Activated naive CD4-positive, alpha-beta T cell treated with anti-CD3 and anti-CD28 coated beads, Interleukin-2, amount 50 U/mL, for 72 hours (primary cell): ENCODE measurements around the gene YIPF3. TPM values are rescaled to one million over a fixed set of nuclear protein-coding genes. Genes with fewer than 3 reads are reported as not detected.
A peak's percentile ranks its signal among the peaks of the same experiment; 100 is the strongest.
"Not testable (repeated sequence)": the region's sequence is repeated elsewhere in the genome, so short reads cannot be mapped to it uniquely, and the experiment has no call there.

Experiments
- ATAC-seq, 2 donors: fragments of 150-1000 bp; cut with Tn5 transposase; 2 replicates each; pipeline ENCODE4 v1.10.0; 2021; ENCODE audit warnings: mild to moderate bottlenecking in 2 of 2, moderate library complexity in 2 of 2
- DNase-seq, 2 donors: peaks; one replicate each; pipeline ENCODE4 v3.0.0; 2021 to 2022; ENCODE audit warnings: low spot score in 2 of 2
- H3K27ac Mint-ChIP-seq, 2 donors: one replicate each; pipeline ENCODE4 v1.8.0; 2022; ENCODE audit warnings: mild to moderate bottlenecking in 2 of 2, mixed read lengths in 2 of 2
- H3K36me3 Mint-ChIP-seq, 2 donors: one replicate each; pipeline ENCODE4 v1.8.0; 2022; ENCODE audit warnings: mixed read lengths in 2 of 2
- H3K9me3 Mint-ChIP-seq, 2 donors: one replicate each; pipeline ENCODE4 v1.8.0; 2022; ENCODE audit warnings: mixed read lengths in 2 of 2
- total RNA-seq, 2 donors: library from RNA; stranded (reverse); gene quantifications; one replicate each; pipeline ENCODE4 v1.2.3, GENCODE V29; 2022

YIPF3 gene
- total RNA-seq, 2 donors from 2014 or later: 40.7 to 49.1 TPM

GRCh38 chr6:43481591-43482236 is 35.0 kb downstream of the YIPF3 start:
- DNase-seq (no peak), ATAC-seq (peak in 1 of 2 donors; percentile 33)
- peaks cover 6 to 9% of the 10 kb centered on the region in 2 donors for H3K36me3 Mint-ChIP-seq
- no peak overlapping the region for H3K27ac Mint-ChIP-seq
- no peaks in the 10 kb centered on the region for H3K9me3 Mint-ChIP-seq

GRCh38 chr6:43481075-43481474 is 35.7 kb downstream of the YIPF3 start:
- DNase-seq (no peak), ATAC-seq (no peak)
- Mint-ChIP-seq H3K36me3 (peaks cover 6 to 9% of the 10 kb centered on the region in 2 donors), H3K9me3 (no peaks in the 10 kb centered on the region), H3K27ac (no peak overlapping the region)

- ATAC-seq (no peak), DNase-seq (no peak)
- Mint-ChIP-seq H3K27ac (peak overlapping the region; percentile 91 to 96), H3K36me3 (peaks cover 6 to 9% of the 10 kb centered on the region in 2 donors), H3K9me3 (no peaks in the 10 kb centered on the region)
Measured at GRCh38 chr6:43478008-43478372, 38.7 kb downstream of the YIPF3 start.

GRCh38 chr6:43477235-43478007 is 39.3 kb downstream of the YIPF3 start, which contains the start of gene TJAP1:
TJAP1 (plus strand) TSS chr6:43477570; CDS start chr6:43499002, 21,432 bp downstream.
- no peaks in the 10 kb centered on the region for H3K9me3 Mint-ChIP-seq
- DNase-seq (peak; percentile 93 to 99), ATAC-seq (peak; percentile 100)
- peaks cover 6 to 9% of the 10 kb centered on the region in 2 donors for H3K36me3 Mint-ChIP-seq
- peak within 1 kb of the TSS; percentile 91 to 96 for H3K27ac Mint-ChIP-seq

- DNase-seq: no peak
- peak overlapping the region; percentile 91 to 96 for H3K27ac Mint-ChIP-seq
Measured at GRCh38 chr6:43476746-43477145, 40.0 kb downstream of the YIPF3 start.

GRCh38 chr6:43475516-43475915 is 41.2 kb downstream of the YIPF3 start:
- Mint-ChIP-seq H3K9me3 (no peaks in the 10 kb centered on the region), H3K27ac (no peak overlapping the region), H3K36me3 (peaks cover 6 to 9% of the 10 kb centered on the region in 2 donors)
- ATAC-seq (no peak), DNase-seq (no peak)

More at GRCh38 chr6:43476746-43477145, 40.0 kb downstream of the YIPF3 start:
- Mint-ChIP-seq H3K36me3 (peaks cover 6 to 9% of the 10 kb centered on the region in 2 donors), H3K9me3 (no peaks in the 10 kb centered on the region)
- ATAC-seq: no peak

GRCh38 chr6:43472515-43472914 is 44.2 kb downstream of the YIPF3 start:
- Mint-ChIP-seq H3K27ac (no peak overlapping the region), H3K36me3 (peaks cover 2 to 3% of the 10 kb centered on the region in 2 donors), H3K9me3 (no peaks in the 10 kb centered on the region)
- ATAC-seq (no peak), DNase-seq (no peak)

- no peak for DNase-seq
- peak overlapping the region in 1 of 2 donors; percentile 37 for H3K27ac Mint-ChIP-seq
- no peaks in the 10 kb centered on the region for H3K9me3 Mint-ChIP-seq
- ATAC-seq: no peak
- H3K36me3 Mint-ChIP-seq: no peaks in the 10 kb centered on the region
Measured at GRCh38 chr6:43471399-43471798, 45.3 kb downstream of the YIPF3 start.

GRCh38 chr6:43469947-43470346 is 46.8 kb downstream of the YIPF3 start:
- peak; percentile 28 to 63 for ATAC-seq
- no peaks in the 10 kb centered on the region for H3K9me3 Mint-ChIP-seq
- no peak for DNase-seq
- H3K36me3 Mint-ChIP-seq: no peaks in the 10 kb centered on the region
- H3K27ac Mint-ChIP-seq: peak overlapping the region in 1 of 2 donors; percentile 46

- H3K36me3 Mint-ChIP-seq: no peaks in the 10 kb centered on the region
- no peak for ATAC-seq
- no peaks in the 10 kb centered on the region for H3K9me3 Mint-ChIP-seq
- H3K27ac Mint-ChIP-seq: peak overlapping the region in 1 of 2 donors; percentile 87
- no peak for DNase-seq
Measured at GRCh38 chr6:43468748-43469681, 47.7 kb downstream of the YIPF3 start.

- DNase-seq: no peak
- H3K36me3 Mint-ChIP-seq: no peaks in the 10 kb centered on the region
- no peaks in the 10 kb centered on the region for H3K9me3 Mint-ChIP-seq
- ATAC-seq: no peak
- no peak overlapping the region for H3K27ac Mint-ChIP-seq
Measured at GRCh38 chr6:43468240-43468639, 48.5 kb downstream of the YIPF3 start.

GRCh38 chr6:43467752-43468151 is 49.0 kb downstream of the YIPF3 start:
- no peak overlapping the region for H3K27ac Mint-ChIP-seq
- ATAC-seq (no peak), DNase-seq (no peak)
- no peaks in the 10 kb centered on the region for H3K36me3 Mint-ChIP-seq
- H3K9me3 Mint-ChIP-seq: no peaks in the 10 kb centered on the region

- ATAC-seq, H3K9me3 Mint-ChIP-seq, DNase-seq, H3K27ac Mint-ChIP-seq, H3K36me3 Mint-ChIP-seq: not testable (repeated sequence)
Measured at GRCh38 chr6:43467265-43467664, 49.5 kb downstream of the YIPF3 start.

- Mint-ChIP-seq H3K36me3 (no peaks in the 10 kb centered on the region), H3K9me3 (no peaks in the 10 kb centered on the region), H3K27ac (no peak overlapping the region)
- ATAC-seq (peak in 1 of 2 donors; percentile 77), DNase-seq (no peak)
Measured at GRCh38 chr6:43465948-43466347, 50.8 kb downstream of the YIPF3 start.

GRCh38 chr6:43464337-43464736 is 52.4 kb downstream of the YIPF3 start:
- Mint-ChIP-seq H3K36me3 (no peaks in the 10 kb centered on the region), H3K27ac (no peak overlapping the region), H3K9me3 (no peaks in the 10 kb centered on the region)
- DNase-seq: no peak
- ATAC-seq: no peak

- Mint-ChIP-seq H3K9me3 (peaks cover 0 to 1% of the 10 kb centered on the region in 2 donors), H3K36me3 (peaks cover 0 to 2% of the 10 kb centered on the region in 2 donors), H3K27ac (no peak overlapping the region)
- DNase-seq (no peak), ATAC-seq (no peak)
Measured at GRCh38 chr6:43461936-43462335, 54.8 kb downstream of the YIPF3 start.
